MCF 10A (cell line): ENCODE results near the gene CA11. TPM values are rescaled to one million over a fixed set of nuclear protein-coding genes. Genes with fewer than 3 reads are reported as not detected.

Experiments used
- BruUV-seq: library from RNA; stranded (reverse); fragments of 400-500 nt; replicated peaks from 2 replicates; lab custom pipeline; 2021; lab: Mats Ljungman, UMichigan
- CTCF ChIA-PET: fragments of 300-600 bp; sonication (Branson Sonifier 250); formaldehyde crosslinking; extraction: SDS; loops from one replicate; lab custom pipeline; 2021; ENCODE audit warnings: antibody characterized with exemption, inconsistent platforms; lab: Yijun Ruan, JAX
- POLR2A ChIA-PET: fragments of 300-600, 350-650 bp; sonication (Branson Sonifier 250); formaldehyde crosslinking; extraction: SDS; loops from one replicate; lab custom pipeline; 2020; ENCODE audit warnings: antibody characterized with exemption, inconsistent platforms; lab: Yijun Ruan, JAX
- DNase-seq: peaks from one replicate; pipeline ENCODE4 v3.0.0-alpha.2; 2018; ENCODE audit not compliant: unreplicated experiment
- H3K27ac Mint-ChIP-seq: one replicate; pipeline ENCODE4 v1.8.0; 2022; ENCODE audit warnings: mild to moderate bottlenecking, low read depth, mixed read lengths; ENCODE audit not compliant: unreplicated experiment
- H3K27me3 Mint-ChIP-seq: one replicate; pipeline ENCODE4 v1.8.0; 2022; ENCODE audit warnings: mixed read lengths; ENCODE audit not compliant: insufficient read depth, unreplicated experiment
- H3K36me3 Mint-ChIP-seq: one replicate; pipeline ENCODE4 v1.8.0; 2022; ENCODE audit warnings: mild to moderate bottlenecking, moderate library complexity, mixed read lengths; ENCODE audit not compliant: insufficient read depth, unreplicated experiment
- H3K4me1 Mint-ChIP-seq: one replicate; pipeline ENCODE4 v1.8.0; 2022; ENCODE audit warnings: mixed read lengths; ENCODE audit not compliant: insufficient read depth, unreplicated experiment
- H3K4me3 Mint-ChIP-seq: one replicate; pipeline ENCODE4 v1.8.0; 2022; ENCODE audit warnings: mild to moderate bottlenecking, moderate library complexity, mixed read lengths; ENCODE audit not compliant: unreplicated experiment
- H3K9me3 Mint-ChIP-seq: one replicate; pipeline ENCODE4 v1.8.0; 2022; ENCODE audit warnings: mixed read lengths; ENCODE audit not compliant: unreplicated experiment
- CTCF ChIP-seq: fragments of 200-600 bp; IDR thresholded peaks from one replicate; pipeline ENCODE4 v1.8.0; 2022; ENCODE audit warnings: antibody characterized with exemption, mild to moderate bottlenecking; ENCODE audit not compliant: unreplicated experiment
- intact Hi-C: fragments of 100-400 bp; cut with micrococcal nuclease; formaldehyde crosslinking; loops from 2 replicates; pipeline ENCODE4 v1.14.1; 2022
- total RNA-seq: library from RNA; stranded (reverse); gene quantifications from 2 replicates; pipeline ENCODE4 v1.2.3, GENCODE V29; 2022

Gene CA11
- total RNA-seq, 1 experiment from 2014 or later, result 2.9 TPM

GRCh38 chr19:48628486-48629296 lies 17.3 kb downstream of the CA11 start:
- no peak for DNase-seq

GRCh38 chr19:48627865-48628314 lies 18.1 kb downstream of the CA11 start:
- Mint-ChIP-seq H3K4me1 (peaks cover 24% of the 10 kb centered on the region), H3K4me3 (no peak overlapping the region), H3K27ac (no peak overlapping the region), H3K9me3 (no peaks in the 10 kb centered on the region), H3K36me3 (peaks cover 21% of the 10 kb centered on the region), H3K27me3 (no peaks in the 10 kb centered on the region)
- TF ChIP-seq CTCF, result no peak
- no peak for DNase-seq
- POLR2A ChIA-PET, result interaction anchor here (0.5 to 1.9 kb wide), 3 partner anchors 9 to 1604 kb away, joined by 3 to 8 read pairs (median 3); partner anchors contain the start of genes FAM83E, RPL18 and SPHK2
- intact Hi-C loops, result no loop called here
- no TSS peak for BruUV-seq
- CTCF ChIA-PET, result no interaction called here

More at GRCh38 chr19:48628486-48629296, 17.3 kb downstream of the CA11 start:
- intact Hi-C loops, result no loop called here
- H3K27me3 Mint-ChIP-seq, result no peaks in the 10 kb centered on the region
- H3K36me3 Mint-ChIP-seq, result peaks cover 17% of the 10 kb centered on the region
- H3K4me3 Mint-ChIP-seq, result no peak overlapping the region
- no peak for TF ChIP-seq CTCF
- POLR2A ChIA-PET, result interaction anchor here (1.0 to 1.9 kb wide), 3 partner anchors 9 to 14 kb away, joined by 3 to 8 read pairs (median 4); partner anchors contain the start of genes FAM83E, RPL18 and SPHK2
- H3K27ac Mint-ChIP-seq, result no peak overlapping the region
- BruUV-seq, result no TSS peak
- H3K4me1 Mint-ChIP-seq, result peaks cover 24% of the 10 kb centered on the region
- H3K9me3 Mint-ChIP-seq, result no peaks in the 10 kb centered on the region
- CTCF ChIA-PET, result no interaction called here

GRCh38 chr19:48627201-48627864 lies 18.7 kb downstream of the CA11 start:
- DNase-seq, result no peak
- Mint-ChIP-seq H3K4me1 (peaks cover 23% of the 10 kb centered on the region), H3K36me3 (peaks cover 21% of the 10 kb centered on the region), H3K27me3 (no peaks in the 10 kb centered on the region), H3K27ac (no peak overlapping the region), H3K9me3 (no peaks in the 10 kb centered on the region), H3K4me3 (no peak overlapping the region)
- intact Hi-C loops, result no loop called here
- POLR2A ChIA-PET, result interaction anchor here (0.5 to 1.9 kb wide), 3 partner anchors 8 to 1604 kb away, joined by 3 to 8 read pairs (median 3); partner anchors contain the start of genes FAM83E, RPL18 and SPHK2
- no TSS peak for BruUV-seq
- CTCF ChIA-PET, result no interaction called here
- TF ChIP-seq CTCF, result no peak

GRCh38 chr19:48625891-48626327 lies 20.1 kb downstream of the CA11 start:
- no peak for TF ChIP-seq CTCF
- Mint-ChIP-seq H3K27me3 (no peaks in the 10 kb centered on the region), H3K27ac (no peak overlapping the region), H3K36me3 (peaks cover 27% of the 10 kb centered on the region), H3K4me3 (no peak overlapping the region), H3K9me3 (no peaks in the 10 kb centered on the region), H3K4me1 (peaks cover 25% of the 10 kb centered on the region)
- no TSS peak for BruUV-seq
- ChIA-PET CTCF (interaction anchor here (0.7 kb wide), 1 partner anchor 7 kb away, joined by 5 read pairs; no protein-coding TSS in a partner anchor), POLR2A (no interaction called here)
- DNase-seq, result no peak
- intact Hi-C loops, result no loop called here
